HEK293 (cell line): ENCODE data around the gene GALNT2.
A peak's percentile ranks its signal among the peaks of the same experiment; 100 is the strongest.

Experiments
- AEBP2 ChIP-seq: fragments of 450-650 bp; formaldehyde crosslinking; IDR thresholded peaks from 2 replicates; pipeline ENCODE4 v1.5.1; 2016; ENCODE audit warnings: missing biosample characterization, missing genetic modification characterization, borderline replicate concordance
- FEZF1 ChIP-seq: fragments of 450-650 bp; formaldehyde crosslinking; IDR thresholded peaks from 2 replicates; pipeline ENCODE4 v1.5.1; 2016; ENCODE audit warnings: missing biosample characterization, missing genetic modification characterization
- HOXC10 ChIP-seq: sonication (generic); formaldehyde crosslinking; IDR thresholded peaks from 2 replicates; pipeline ENCODE4 v1.8.1; 2023; ENCODE audit warnings: mild to moderate bottlenecking, missing genetic modification reagents
- KLF8 ChIP-seq: fragments of 450-650 bp; formaldehyde crosslinking; IDR thresholded peaks from 2 replicates; pipeline ENCODE4 v1.5.1; 2016; ENCODE audit warnings: missing biosample characterization, missing genetic modification characterization
- SCRT1 ChIP-seq: fragments of 450-650 bp; formaldehyde crosslinking; IDR thresholded peaks from 2 replicates; pipeline ENCODE4 v1.5.1; 2016; ENCODE audit warnings: missing biosample characterization, missing genetic modification characterization, borderline replicate concordance
- SP3 ChIP-seq: fragments of 450-650 bp; formaldehyde crosslinking; IDR thresholded peaks from 2 replicates; pipeline ENCODE4 v1.5.1; 2016; ENCODE audit warnings: missing biosample characterization, missing genetic modification characterization
- YY2 ChIP-seq: fragments of 450-650 bp; formaldehyde crosslinking; IDR thresholded peaks from 2 replicates; pipeline ENCODE4 v1.5.1; 2016; ENCODE audit warnings: missing biosample characterization, missing genetic modification characterization
- ZBTB17 ChIP-seq: fragments of 450-650 bp; formaldehyde crosslinking; IDR thresholded peaks from 2 replicates; pipeline ENCODE4 v1.5.1; 2016; ENCODE audit warnings: missing biosample characterization, missing genetic modification characterization
- ZBTB21 ChIP-seq: fragments of 450-650 bp; formaldehyde crosslinking; IDR thresholded peaks from 2 replicates; pipeline ENCODE4 v1.5.1; 2017; ENCODE audit warnings: missing biosample characterization, missing genetic modification characterization
- ZBTB49 ChIP-seq: fragments of 450-650 bp; formaldehyde crosslinking; IDR thresholded peaks from 2 replicates; pipeline ENCODE4 v1.5.1; 2016; ENCODE audit warnings: missing biosample characterization, missing genetic modification characterization, low read depth
- ZBTB7A ChIP-seq: fragments of 450-650 bp; formaldehyde crosslinking; IDR thresholded peaks from 2 replicates; pipeline ENCODE4 v1.5.1; 2016; ENCODE audit warnings: low read depth, missing biosample characterization, missing genetic modification characterization
- ZBTB8A ChIP-seq: fragments of 450-650 bp; formaldehyde crosslinking; IDR thresholded peaks from 2 replicates; pipeline ENCODE4 v1.5.1; 2016; ENCODE audit warnings: missing biosample characterization, missing genetic modification characterization
- ZEB2 ChIP-seq: fragments of 450-650 bp; formaldehyde crosslinking; IDR thresholded peaks from 2 replicates; pipeline ENCODE4 v1.5.1; 2016; ENCODE audit warnings: missing biosample characterization, missing genetic modification characterization
- ZNF146 ChIP-seq: fragments of 450-650 bp; formaldehyde crosslinking; IDR thresholded peaks from 2 replicates; pipeline ENCODE4 v1.5.1; 2016; ENCODE audit warnings: missing biosample characterization, missing genetic modification characterization
- ZNF184 ChIP-seq: fragments of 450-650 bp; IDR thresholded peaks from 2 replicates; pipeline ENCODE4 v1.5.1; 2018; ENCODE audit warnings: missing biosample characterization, mild to moderate bottlenecking, missing genetic modification characterization
- ZNF223 ChIP-seq: fragments of 450-650 bp; formaldehyde crosslinking; IDR thresholded peaks from 2 replicates; pipeline ENCODE4 v1.5.1; 2016; ENCODE audit warnings: missing biosample characterization, missing genetic modification characterization
- ZNF239 ChIP-seq: fragments of 450-650 bp; formaldehyde crosslinking; IDR thresholded peaks from 2 replicates; pipeline ENCODE4 v1.5.1; 2016; ENCODE audit warnings: missing biosample characterization, missing genetic modification characterization
- ZNF311 ChIP-seq: fragments of 450-650 bp; formaldehyde crosslinking; IDR thresholded peaks from 2 replicates; pipeline ENCODE4 v1.5.1; 2017; ENCODE audit warnings: missing biosample characterization, missing genetic modification characterization, borderline replicate concordance
- ZNF514 ChIP-seq: fragments of 450-650 bp; formaldehyde crosslinking; IDR thresholded peaks from 2 replicates; pipeline ENCODE4 v1.5.1; 2016; ENCODE audit warnings: missing biosample characterization, missing genetic modification characterization
- ZNF571 ChIP-seq: fragments of 450-650 bp; formaldehyde crosslinking; IDR thresholded peaks from 2 replicates; pipeline ENCODE4 v1.5.0; 2017; ENCODE audit warnings: missing biosample characterization, missing genetic modification characterization
- ZNF621 ChIP-seq: fragments of 450-650 bp; formaldehyde crosslinking; IDR thresholded peaks from 2 replicates; pipeline ENCODE4 v1.5.1; 2017; ENCODE audit warnings: missing biosample characterization, missing genetic modification characterization
- ZNF785 ChIP-seq: fragments of 450-650 bp; formaldehyde crosslinking; IDR thresholded peaks from 2 replicates; pipeline ENCODE4 v1.5.1; 2016; ENCODE audit warnings: missing biosample characterization, missing genetic modification characterization
- ZNF837 ChIP-seq: fragments of 450-650 bp; formaldehyde crosslinking; IDR thresholded peaks from 2 replicates; pipeline ENCODE4 v1.5.1; 2016; ENCODE audit warnings: missing biosample characterization, missing genetic modification characterization
- ZXDB ChIP-seq: fragments of 450-650 bp; formaldehyde crosslinking; IDR thresholded peaks from 2 replicates; pipeline ENCODE4 v1.5.1; 2016; ENCODE audit warnings: missing biosample characterization, missing genetic modification characterization
- TF ChIP-seq, protein P1 (sequence below): fragments of 450-650 bp; formaldehyde crosslinking; IDR thresholded peaks from 2 replicates; pipeline ENCODE4 v1.5.1; 2016; ENCODE audit warnings: missing biosample characterization, missing genetic modification characterization
- TF ChIP-seq, protein P2 (sequence below): fragments of 450-650 bp; formaldehyde crosslinking; IDR thresholded peaks from 2 replicates; pipeline ENCODE4 v1.5.1; 2016; ENCODE audit warnings: missing biosample characterization, missing genetic modification characterization
- TF ChIP-seq, protein P3 (sequence below): fragments of 450-650 bp; formaldehyde crosslinking; IDR thresholded peaks from 2 replicates; pipeline ENCODE4 v1.5.1; 2017; ENCODE audit warnings: missing biosample characterization, missing genetic modification characterization
- TF ChIP-seq, protein P4 (sequence below): fragments of 450-650 bp; formaldehyde crosslinking; IDR thresholded peaks from 2 replicates; pipeline ENCODE4; 2016; ENCODE audit warnings: missing biosample characterization, missing genetic modification characterization
- TF ChIP-seq, protein P5 (sequence below): fragments of 450-650 bp; formaldehyde crosslinking; IDR thresholded peaks from 2 replicates; pipeline ENCODE4 v1.5.1; 2017; ENCODE audit warnings: missing biosample characterization, missing genetic modification characterization

GALNT2 gene

GRCh38 chr1:230186003-230186863 lies 119.2 kb downstream of the GALNT2 start (continued):
- TF ChIP-seq AEBP2 (tag by site-specific recombination) (no peak), ZNF514 (tag by site-specific recombination) (no peak), ZNF311 (tag by site-specific recombination) (no peak), SCRT1 (no peak), ZBTB7A (no peak), YY2 (tag by site-specific recombination) (no peak), ZEB2 (tag by site-specific recombination) (peak; percentile 73), ZBTB8A (tag by site-specific recombination) (no peak), ZBTB49 (tag by site-specific recombination) (no peak), ZNF621 (tag by site-specific recombination) (no peak), ZNF146 (tag by site-specific recombination) (no peak), HOXC10 (no peak), ZNF785 (tag by site-specific recombination) (no peak), ZNF223 (no peak), ZBTB17 (tag by site-specific recombination) (no peak), ZNF239 (tag by site-specific recombination) (no peak), ZXDB (tag by site-specific recombination) (peak; percentile 26; the same call in 1 of the 2 replicates), ZNF184 (no peak; the same call in 1 of the 2 replicates), FEZF1 (tag by site-specific recombination) (no peak), ZBTB21 (tag by site-specific recombination) (no peak), ZNF571 (no peak), ZNF837 (tag by site-specific recombination) (no peak), KLF8 (tag by site-specific recombination) (no peak), SP3 (tag by site-specific recombination) (peak; percentile 67)
- TF ChIP-seq, protein P1, sequence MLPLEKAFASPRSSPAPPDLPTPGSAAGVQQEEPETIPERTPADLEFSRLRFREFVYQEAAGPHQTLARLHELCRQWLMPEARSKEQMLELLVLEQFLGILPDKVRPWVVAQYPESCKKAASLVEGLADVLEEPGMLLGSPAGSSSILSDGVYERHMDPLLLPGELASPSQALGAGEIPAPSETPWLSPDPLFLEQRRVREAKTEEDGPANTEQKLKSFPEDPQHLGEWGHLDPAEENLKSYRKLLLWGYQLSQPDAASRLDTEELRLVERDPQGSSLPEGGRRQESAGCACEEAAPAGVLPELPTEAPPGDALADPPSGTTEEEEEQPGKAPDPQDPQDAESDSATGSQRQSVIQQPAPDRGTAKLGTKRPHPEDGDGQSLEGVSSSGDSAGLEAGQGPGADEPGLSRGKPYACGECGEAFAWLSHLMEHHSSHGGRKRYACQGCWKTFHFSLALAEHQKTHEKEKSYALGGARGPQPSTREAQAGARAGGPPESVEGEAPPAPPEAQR (tag by site-specific recombination), result no peak
- TF ChIP-seq, protein P2, sequence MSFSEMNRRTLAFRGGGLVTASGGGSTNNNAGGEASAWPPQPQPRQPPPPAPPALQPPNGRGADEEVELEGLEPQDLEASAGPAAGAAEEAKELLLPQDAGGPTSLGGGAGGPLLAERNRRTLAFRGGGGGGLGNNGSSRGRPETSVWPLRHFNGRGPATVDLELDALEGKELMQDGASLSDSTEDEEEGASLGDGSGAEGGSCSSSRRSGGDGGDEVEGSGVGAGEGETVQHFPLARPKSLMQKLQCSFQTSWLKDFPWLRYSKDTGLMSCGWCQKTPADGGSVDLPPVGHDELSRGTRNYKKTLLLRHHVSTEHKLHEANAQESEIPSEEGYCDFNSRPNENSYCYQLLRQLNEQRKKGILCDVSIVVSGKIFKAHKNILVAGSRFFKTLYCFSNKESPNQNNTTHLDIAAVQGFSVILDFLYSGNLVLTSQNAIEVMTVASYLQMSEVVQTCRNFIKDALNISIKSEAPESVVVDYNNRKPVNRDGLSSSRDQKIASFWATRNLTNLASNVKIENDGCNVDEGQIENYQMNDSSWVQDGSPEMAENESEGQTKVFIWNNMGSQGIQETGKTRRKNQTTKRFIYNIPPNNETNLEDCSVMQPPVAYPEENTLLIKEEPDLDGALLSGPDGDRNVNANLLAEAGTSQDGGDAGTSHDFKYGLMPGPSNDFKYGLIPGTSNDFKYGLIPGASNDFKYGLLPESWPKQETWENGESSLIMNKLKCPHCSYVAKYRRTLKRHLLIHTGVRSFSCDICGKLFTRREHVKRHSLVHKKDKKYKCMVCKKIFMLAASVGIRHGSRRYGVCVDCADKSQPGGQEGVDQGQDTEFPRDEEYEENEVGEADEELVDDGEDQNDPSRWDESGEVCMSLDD, result no peak
- TF ChIP-seq, protein P3, sequence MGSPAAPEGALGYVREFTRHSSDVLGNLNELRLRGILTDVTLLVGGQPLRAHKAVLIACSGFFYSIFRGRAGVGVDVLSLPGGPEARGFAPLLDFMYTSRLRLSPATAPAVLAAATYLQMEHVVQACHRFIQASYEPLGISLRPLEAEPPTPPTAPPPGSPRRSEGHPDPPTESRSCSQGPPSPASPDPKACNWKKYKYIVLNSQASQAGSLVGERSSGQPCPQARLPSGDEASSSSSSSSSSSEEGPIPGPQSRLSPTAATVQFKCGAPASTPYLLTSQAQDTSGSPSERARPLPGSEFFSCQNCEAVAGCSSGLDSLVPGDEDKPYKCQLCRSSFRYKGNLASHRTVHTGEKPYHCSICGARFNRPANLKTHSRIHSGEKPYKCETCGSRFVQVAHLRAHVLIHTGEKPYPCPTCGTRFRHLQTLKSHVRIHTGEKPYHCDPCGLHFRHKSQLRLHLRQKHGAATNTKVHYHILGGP, result no peak
- TF ChIP-seq, protein P4, sequence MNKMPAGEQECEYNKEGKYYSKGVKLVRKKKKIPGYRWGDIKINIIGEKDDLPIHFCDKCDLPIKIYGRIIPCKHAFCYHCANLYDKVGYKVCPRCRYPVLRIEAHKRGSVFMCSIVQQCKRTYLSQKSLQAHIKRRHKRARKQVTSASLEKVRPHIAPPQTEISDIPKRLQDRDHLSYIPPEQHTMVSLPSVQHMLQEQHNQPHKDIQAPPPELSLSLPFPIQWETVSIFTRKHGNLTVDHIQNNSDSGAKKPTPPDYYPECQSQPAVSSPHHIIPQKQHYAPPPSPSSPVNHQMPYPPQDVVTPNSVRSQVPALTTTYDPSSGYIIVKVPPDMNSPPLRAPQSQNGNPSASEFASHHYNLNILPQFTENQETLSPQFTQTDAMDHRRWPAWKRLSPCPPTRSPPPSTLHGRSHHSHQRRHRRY (tag by site-specific recombination), result no peak
- TF ChIP-seq, protein P5, sequence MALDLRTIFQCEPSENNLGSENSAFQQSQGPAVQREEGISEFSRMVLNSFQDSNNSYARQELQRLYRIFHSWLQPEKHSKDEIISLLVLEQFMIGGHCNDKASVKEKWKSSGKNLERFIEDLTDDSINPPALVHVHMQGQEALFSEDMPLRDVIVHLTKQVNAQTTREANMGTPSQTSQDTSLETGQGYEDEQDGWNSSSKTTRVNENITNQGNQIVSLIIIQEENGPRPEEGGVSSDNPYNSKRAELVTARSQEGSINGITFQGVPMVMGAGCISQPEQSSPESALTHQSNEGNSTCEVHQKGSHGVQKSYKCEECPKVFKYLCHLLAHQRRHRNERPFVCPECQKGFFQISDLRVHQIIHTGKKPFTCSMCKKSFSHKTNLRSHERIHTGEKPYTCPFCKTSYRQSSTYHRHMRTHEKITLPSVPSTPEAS, result no peak
